ENCODE data around the gene NPDC1.

GRCh38 chr9:137015540-137015930 is 30.4 kb downstream of the NPDC1 start:
- TF ChIP-seq, protein P1, sequence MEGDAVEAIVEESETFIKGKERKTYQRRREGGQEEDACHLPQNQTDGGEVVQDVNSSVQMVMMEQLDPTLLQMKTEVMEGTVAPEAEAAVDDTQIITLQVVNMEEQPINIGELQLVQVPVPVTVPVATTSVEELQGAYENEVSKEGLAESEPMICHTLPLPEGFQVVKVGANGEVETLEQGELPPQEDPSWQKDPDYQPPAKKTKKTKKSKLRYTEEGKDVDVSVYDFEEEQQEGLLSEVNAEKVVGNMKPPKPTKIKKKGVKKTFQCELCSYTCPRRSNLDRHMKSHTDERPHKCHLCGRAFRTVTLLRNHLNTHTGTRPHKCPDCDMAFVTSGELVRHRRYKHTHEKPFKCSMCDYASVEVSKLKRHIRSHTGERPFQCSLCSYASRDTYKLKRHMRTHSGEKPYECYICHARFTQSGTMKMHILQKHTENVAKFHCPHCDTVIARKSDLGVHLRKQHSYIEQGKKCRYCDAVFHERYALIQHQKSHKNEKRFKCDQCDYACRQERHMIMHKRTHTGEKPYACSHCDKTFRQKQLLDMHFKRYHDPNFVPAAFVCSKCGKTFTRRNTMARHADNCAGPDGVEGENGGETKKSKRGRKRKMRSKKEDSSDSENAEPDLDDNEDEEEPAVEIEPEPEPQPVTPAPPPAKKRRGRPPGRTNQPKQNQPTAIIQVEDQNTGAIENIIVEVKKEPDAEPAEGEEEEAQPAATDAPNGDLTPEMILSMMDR (conservative IDR thresholded peaks at IDR 0.05), result no peak
- no peak for TF ChIP-seq EZH2 (IDR thresholded peaks at IDR 0.05; ENCODE audit: low read depth)
